ENCODE results near the gene NTSR2.

Gene NTSR2

DNA sequence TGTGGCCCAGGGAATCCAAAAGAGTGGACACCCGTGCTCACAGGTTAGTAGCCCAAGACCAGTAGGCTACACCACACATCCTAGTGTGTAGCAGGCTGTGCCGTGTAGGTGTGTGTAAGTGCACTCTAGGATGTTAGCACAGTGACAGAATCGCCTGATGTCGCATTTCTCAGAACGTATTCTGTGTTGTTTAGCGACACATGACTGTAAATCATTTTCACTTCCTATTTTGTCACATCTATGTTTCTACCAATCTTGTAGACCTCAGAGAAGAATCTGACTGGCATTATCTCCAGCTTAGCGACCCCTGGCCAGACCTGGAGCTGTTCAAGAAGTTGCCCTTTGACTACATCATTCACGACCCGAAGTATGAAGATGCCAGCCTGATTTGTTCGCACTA, 45.1 kb downstream of the NTSR2 start:
- DNase-seq, result no peak

DNA sequence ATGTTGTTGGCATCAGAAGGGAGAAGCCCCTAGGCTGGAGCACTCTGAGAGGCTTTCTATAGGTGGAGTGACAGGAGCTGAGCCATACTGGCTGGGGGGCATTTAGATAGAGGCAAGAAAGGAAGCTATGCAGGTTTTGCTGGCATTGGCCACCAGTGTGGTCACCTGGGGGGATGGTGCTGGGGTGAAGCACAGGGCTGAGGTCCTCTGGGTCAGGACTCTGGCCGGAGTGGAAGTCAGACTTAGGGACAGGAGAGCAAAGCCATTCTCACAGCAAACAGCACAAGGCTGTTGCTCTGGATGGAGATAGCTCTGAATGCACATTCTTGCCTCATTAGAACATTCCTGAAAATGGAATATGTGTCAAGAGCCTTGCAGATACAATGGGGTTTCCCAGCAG, 47.4 kb downstream of the NTSR2 start:
- DNase-seq, result no peak

DNA sequence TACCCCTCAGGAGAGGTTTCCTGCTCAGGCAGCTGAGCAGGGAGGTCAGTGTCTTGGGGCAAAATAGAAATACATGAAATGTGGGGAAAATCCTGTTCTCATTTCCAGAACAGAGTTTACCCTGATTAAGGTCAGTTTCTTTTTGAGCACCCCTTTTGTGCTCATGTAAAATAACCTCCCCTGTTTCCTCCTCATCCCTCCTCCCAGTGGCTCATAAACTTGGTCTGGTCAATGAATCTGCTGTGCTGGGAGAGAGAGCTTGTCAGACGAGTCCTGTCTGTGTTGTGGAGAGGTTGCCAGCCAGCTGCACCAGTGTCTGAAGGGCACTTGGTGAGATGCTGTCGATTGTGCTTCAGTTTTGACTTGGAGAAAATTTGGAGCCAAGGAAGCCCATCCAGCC, 48.6 kb downstream of the NTSR2 start:
- DNase-seq, result no peak

DNA sequence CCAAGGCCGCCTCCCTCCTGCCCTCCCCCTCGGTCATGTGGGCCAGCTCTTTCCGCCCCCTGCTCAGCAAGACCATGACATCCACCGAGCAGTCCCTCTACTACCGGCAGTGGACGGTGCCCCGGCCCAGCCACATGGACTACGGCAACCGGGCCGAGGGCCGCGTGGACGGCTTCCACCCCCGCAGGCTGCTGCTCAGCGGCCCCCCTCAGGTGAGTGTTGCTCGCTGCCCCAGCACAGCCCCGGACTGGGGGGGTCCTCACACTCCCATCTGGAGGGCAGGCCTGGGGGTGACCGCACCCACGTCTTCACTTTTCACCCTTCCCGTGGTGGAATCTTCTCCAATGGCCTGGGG, 51.3 kb downstream of the NTSR2 start:
- DNase-seq, result no peak

GRCh38 chr2:11617984-11618707, 51.8 kb downstream of the NTSR2 start:
- no peak for DNase-seq

- no peak for DNase-seq
Observed at GRCh38 chr2:11617527-11617926, 52.5 kb downstream of the NTSR2 start.

DNA sequence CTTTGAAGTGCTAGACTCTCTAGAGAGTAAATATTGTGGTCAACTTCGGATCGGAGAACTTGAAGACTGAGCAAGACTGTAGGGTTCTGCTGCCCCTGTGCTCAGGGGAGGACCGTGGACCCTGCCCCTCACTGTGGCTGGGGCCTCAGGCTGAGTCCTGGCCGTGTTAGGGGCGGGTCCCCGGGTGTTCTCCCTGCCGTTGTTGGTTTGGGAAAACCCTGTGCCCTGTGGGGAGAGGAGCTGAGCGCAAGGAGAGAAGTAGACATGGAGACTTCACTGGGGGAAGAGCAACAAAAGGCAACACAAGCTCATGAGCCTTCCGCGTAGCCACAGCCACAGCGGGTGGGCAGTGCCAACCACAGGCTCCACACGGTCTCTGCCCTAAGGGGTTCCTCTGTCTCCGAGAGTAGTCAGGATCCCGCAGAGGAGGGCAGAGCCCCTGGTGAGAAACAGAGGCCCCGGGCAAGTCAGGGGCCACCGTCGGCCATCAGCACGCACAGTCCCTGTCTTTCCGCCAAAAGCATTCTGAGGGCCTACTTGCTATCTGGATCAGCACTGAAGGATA, 53.1 kb downstream of the NTSR2 start:
- DNase-seq, result no peak

- DNase-seq, result no peak
Observed at GRCh38 chr2:11616097-11616687, 53.8 kb downstream of the NTSR2 start.

- no peak for DNase-seq
Observed at GRCh38 chr2:11615209-11615608, 54.8 kb downstream of the NTSR2 start.

DNA sequence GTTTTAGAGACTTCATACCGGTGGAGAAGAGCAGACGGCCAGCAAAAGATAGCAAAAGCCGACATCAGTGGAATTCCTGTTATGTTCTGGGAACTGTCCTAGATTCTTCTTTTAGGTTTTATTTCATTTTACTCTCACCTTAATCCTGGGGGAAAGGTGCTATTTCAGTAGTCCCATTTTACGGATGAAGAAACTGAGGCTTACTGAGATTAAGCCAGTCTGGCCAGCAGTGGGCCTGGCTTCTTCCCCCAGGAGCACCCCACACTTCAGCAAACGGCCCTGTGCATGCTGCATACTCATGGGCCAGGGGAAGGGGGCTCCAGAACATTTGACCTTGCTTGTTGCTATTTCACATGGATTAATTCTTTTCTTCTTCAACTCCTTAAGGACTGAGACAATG, 56.7 kb downstream of the NTSR2 start:
- no peak for DNase-seq

- DNase-seq, result no peak
Observed at GRCh38 chr2:11612553-11613215, 57.3 kb downstream of the NTSR2 start.

DNA sequence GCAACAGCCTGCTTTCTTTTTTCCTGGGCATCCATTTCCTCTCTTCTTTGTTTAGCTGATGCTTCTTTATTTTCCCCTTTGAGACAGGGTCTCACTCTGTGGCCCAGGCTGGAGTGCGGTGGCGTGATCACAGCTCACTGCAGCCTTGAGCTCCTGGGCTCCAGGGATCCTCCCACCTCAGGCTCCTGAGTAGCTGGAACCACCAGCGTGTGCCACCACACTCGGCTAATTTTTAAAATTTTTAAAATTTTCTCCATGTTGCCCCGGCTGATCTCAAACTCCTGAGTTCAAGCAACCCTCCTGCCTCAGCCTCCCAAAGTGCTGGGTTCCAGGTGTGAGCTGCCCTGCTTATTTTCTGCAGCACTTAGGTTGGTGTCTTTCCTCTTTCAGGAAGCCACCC, 58.7 kb downstream of the NTSR2 start:
- no peak for DNase-seq

GRCh38 chr2:11610624-11611242, 59.3 kb downstream of the NTSR2 start:
- no peak for DNase-seq
